Lung (tissue), 12 donors: ENCODE data around the gene SOX9. TPM values are rescaled to one million over a fixed set of nuclear protein-coding genes. Genes with fewer than 3 reads are reported as not detected.
A peak's percentile ranks its signal among the peaks of the same experiment; 100 is the strongest.
"Not testable (repeated sequence)": the region's sequence is repeated elsewhere in the genome, so short reads cannot be mapped to it uniquely, and the experiment has no call there.

Experiments used
- ATAC-seq: fragments of 200-7000 bp; cut with Tn5 transposase; one replicate; pipeline ENCODE4 v1.9.1; 2020; ENCODE audit warnings: moderate number of reproducible peaks; ENCODE audit not compliant: insufficient read depth, low FRiP score
- DNase-seq, 3 donors: peaks; one replicate each; pipeline ENCODE4 v3.0.0-alpha.2; 2013 to 2017
- H3K27ac ChIP-seq, 2 donors: one replicate each; pipeline ENCODE4 v1.5.1; 2013; ENCODE audit warnings: mild to moderate bottlenecking in 2 of 2, moderate library complexity in 2 of 2, control low read depth in 1 of 2, inconsistent platforms in 1 of 2, low read depth in 1 of 2, low read length in 1 of 2
- H3K27me3 ChIP-seq, 3 donors: one replicate each; pipeline ENCODE4 v1.5.1; 2013; ENCODE audit warnings: low read length in 2 of 3; ENCODE audit not compliant: control insufficient read depth in 3 of 3, insufficient read depth in 3 of 3
- H3K36me3 ChIP-seq, 4 donors: one replicate each; pipeline ENCODE4 v1.5.1; 2013; ENCODE audit warnings: low read length in 4 of 4, mild to moderate bottlenecking in 1 of 4, moderate library complexity in 1 of 4; ENCODE audit not compliant: control insufficient read depth in 4 of 4, insufficient read depth in 4 of 4
- H3K4me1 ChIP-seq, 5 donors: one replicate each; pipeline ENCODE4 v1.5.1; 2013; ENCODE audit warnings: low read length in 5 of 5, mild to moderate bottlenecking in 2 of 5, moderate library complexity in 1 of 5; ENCODE audit not compliant: control insufficient read depth in 5 of 5, insufficient read depth in 5 of 5
- H3K4me3 ChIP-seq: one replicate; pipeline ENCODE4 v1.5.1; 2013; ENCODE audit warnings: mild to moderate bottlenecking, control low read depth, moderate library complexity
- H3K9ac ChIP-seq, 2 donors: one replicate each; pipeline ENCODE4 v1.5.1; 2013; ENCODE audit warnings: low read length in 2 of 2, control low read depth in 1 of 2; ENCODE audit not compliant: insufficient read depth in 1 of 2
- H3K9me3 ChIP-seq, 4 donors: one replicate each; pipeline ENCODE4 v1.5.1; 2013; ENCODE audit warnings: low read length in 3 of 4, mild to moderate bottlenecking in 1 of 4, moderate library complexity in 1 of 4; ENCODE audit not compliant: control insufficient read depth in 4 of 4, insufficient read depth in 3 of 4
- WGBS, 2 donors: extraction: QIAGEN DNeasy Blood & Tissue Kit; methylation state at CpG; one replicate each; pipeline ENCODE4 v1.1.7; 2013; 5-methylcytosine and 5-hydroxymethylcytosine counted together
- polyA plus RNA-seq, 2 donors: library from polyadenylated mRNA; stranded (reverse); fragments of 200-250 nt; gene quantifications; one replicate each; pipeline ENCODE4 v1.2.1, GENCODE V29; 2013
- total RNA-seq, 2 donors: library from RNA; depleted of rRNA in 1 of 2; stranded (reverse); fragments of >200 nt in 1 of 2; gene quantifications; one replicate each; pipeline ENCODE4 v1.2.1, GENCODE V29; 2014 to 2021
- TF ChIP-seq, protein P1 (sequence below): IDR thresholded peaks from 2 replicates; pipeline ENCODE4 v1.5.1; 2012; ENCODE audit warnings: mild to moderate bottlenecking; ENCODE audit errors: control extremely low read depth, extremely low read depth
- donor health status: control.
- donor health status: control.
- donor health status: Bipolar disorder and iron deficiency.
- donor health status: healthy.
- donor health status: DM: yes; HTN: yes; CAD: no.

The SOX9 gene
- total and polyA plus RNA-seq, 4 donors = 2.3 to 19.2 (median 3.8) TPM

DNA sequence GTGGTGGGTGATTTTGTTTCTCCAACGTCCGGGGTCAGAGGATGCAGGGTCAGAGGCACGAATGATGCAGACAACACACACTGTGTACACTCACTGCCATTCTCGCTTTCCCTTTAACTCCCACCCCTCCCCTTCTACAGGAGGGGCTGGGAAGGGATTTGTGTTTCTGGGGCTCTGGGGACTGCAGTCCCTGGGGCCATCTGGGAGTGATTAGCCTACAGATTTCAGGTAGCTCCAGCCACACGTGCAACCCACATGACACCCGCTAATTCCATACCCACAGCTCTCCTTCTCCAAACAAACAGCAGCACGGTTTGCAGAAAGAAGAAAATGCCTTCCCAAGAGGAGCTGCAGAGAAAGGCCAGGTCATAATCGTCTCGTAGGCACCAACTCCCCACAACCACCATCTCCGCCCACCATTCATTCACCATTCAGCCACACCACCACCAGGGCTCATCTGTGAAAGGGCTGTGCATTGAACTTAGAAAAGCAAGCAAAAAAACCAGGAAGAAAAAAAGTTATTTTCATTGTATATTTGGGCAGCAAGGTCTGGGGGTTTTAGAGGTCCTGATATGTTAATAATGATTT, 9.4 kb upstream of the SOX9 start:
- Histone ChIP-seq H3K4me3 (no peak overlapping the region), H3K9ac (no peak overlapping the region), H3K36me3 (no peaks in the 10 kb centered on the region), H3K27me3 (peaks cover 1 to 19% (median 11%) of the 10 kb centered on the region in 3 donors), H3K27ac (no peak overlapping the region), H3K9me3 (no peaks in the 10 kb centered on the region), H3K4me1 (peaks cover 0 to 11% (median 3%) of the 10 kb centered on the region in 5 donors)
- ATAC-seq (no peak), DNase-seq (no peak)
- WGBS, 2 donors = 37 to 39% methylated on average over 10 of the region's 10 CpGs
- TF ChIP-seq, protein P1, sequence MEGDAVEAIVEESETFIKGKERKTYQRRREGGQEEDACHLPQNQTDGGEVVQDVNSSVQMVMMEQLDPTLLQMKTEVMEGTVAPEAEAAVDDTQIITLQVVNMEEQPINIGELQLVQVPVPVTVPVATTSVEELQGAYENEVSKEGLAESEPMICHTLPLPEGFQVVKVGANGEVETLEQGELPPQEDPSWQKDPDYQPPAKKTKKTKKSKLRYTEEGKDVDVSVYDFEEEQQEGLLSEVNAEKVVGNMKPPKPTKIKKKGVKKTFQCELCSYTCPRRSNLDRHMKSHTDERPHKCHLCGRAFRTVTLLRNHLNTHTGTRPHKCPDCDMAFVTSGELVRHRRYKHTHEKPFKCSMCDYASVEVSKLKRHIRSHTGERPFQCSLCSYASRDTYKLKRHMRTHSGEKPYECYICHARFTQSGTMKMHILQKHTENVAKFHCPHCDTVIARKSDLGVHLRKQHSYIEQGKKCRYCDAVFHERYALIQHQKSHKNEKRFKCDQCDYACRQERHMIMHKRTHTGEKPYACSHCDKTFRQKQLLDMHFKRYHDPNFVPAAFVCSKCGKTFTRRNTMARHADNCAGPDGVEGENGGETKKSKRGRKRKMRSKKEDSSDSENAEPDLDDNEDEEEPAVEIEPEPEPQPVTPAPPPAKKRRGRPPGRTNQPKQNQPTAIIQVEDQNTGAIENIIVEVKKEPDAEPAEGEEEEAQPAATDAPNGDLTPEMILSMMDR = no peak

DNA sequence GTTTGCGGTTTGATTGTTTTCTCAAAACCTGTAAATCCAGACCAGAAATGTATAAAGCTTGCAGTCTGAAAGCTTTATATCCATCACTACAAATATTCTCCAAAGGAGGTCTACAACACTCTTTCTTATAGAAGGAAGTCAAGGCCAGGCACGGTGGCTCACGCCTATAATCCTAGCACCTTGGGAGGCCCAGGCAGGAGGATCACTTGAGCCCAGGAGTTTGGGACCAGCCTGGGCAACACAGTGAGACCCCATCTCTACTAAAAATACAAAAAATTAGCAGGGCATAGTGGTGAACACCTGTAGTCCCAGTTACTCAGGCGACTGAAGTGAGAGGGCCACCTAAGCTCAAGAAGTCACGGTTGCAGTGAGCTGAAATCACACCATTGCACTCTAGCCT, 8.9 kb upstream of the SOX9 start:
- DNase-seq, H3K27ac ChIP-seq, ATAC-seq, H3K9ac ChIP-seq, H3K9me3 ChIP-seq, H3K4me3 ChIP-seq, H3K36me3 ChIP-seq: not testable (repeated sequence)
- Histone ChIP-seq H3K4me1 (peaks cover 0 to 16% (median 5%) of the 10 kb centered on the region in 5 donors), H3K27me3 (peaks cover 6 to 24% (median 15%) of the 10 kb centered on the region in 3 donors)
- WGBS, 2 donors = 88 to 94% methylated on average over 5 of the region's 5 CpGs

DNA sequence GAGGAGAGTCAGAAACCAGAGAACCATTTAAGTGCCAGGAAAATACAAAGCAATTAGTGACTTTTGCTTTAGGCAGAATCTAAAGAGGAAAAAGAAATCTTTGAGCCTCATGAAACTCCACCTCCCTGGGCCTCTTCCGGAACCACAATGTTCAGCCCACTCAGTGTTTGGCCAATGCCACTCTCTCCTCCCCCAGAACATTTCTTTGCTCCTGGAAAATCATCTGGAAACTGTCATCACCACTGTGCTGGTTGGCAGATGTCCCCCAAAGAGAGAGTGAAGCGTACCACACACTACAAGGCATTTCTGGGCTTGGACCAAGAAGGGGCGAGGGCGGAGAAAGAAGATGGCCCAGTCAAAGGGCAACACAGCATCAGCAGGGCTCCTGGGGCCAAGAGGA, 7.1 kb upstream of the SOX9 start:
- ATAC-seq (no peak), DNase-seq (no peak)
- Histone ChIP-seq H3K4me1 (peaks cover 0 to 32% (median 7%) of the 10 kb centered on the region in 5 donors), H3K36me3 (no peaks in the 10 kb centered on the region), H3K9ac (no peak overlapping the region), H3K27ac (no peak overlapping the region), H3K4me3 (no peak overlapping the region), H3K27me3 (peaks cover 13 to 40% (median 30%) of the 10 kb centered on the region in 3 donors), H3K9me3 (no peaks in the 10 kb centered on the region)
- WGBS, 2 donors = 93 to 96% methylated on average over 4 of the region's 4 CpGs
- TF ChIP-seq, protein P1 = no peak

DNA sequence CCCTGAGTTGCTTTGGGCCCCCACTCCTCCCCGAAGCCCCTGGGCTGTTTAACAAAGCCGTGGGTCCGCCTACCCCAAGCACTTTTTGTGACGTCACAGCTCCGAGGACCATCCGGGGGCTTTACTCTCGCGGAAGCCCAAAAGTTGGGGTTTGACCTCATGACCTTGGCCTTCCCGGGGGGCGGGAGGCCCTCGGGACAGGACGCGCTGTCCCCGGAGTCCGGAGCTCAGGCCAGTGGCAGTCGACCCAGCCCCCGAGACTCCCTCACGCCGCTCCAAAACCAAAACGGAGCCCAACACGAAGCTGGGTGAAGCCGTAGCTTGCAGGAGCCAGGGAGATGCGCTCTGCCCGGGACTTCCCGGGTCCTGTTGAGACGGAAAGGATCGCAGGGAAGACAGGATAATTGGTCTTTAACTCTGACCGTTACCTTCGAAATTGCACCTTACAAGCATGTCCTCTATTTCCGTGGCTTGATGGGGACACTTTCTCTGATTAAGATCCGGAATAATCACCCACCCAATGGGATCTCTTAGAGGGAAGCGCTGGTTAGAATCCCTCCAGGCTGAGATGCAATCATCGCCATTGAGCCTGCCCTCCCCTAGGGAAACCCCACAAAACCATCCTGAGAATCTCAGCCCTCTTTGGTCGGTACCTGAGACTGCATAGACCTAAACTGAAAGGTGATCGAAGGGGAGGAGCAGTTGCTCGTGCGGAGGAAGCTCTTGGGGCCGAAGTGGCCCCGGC, 4.9 kb upstream of the SOX9 start:
- WGBS, 2 donors = 11 to 23% methylated on average over 39 of the region's 39 CpGs
- Histone ChIP-seq H3K4me3 (no peak overlapping the region), H3K36me3 (no peaks in the 10 kb centered on the region), H3K9ac (no peak overlapping the region), H3K27me3 (peaks cover 13 to 53% (median 37%) of the 10 kb centered on the region in 3 donors), H3K27ac (no peak overlapping the region), H3K4me1 (peaks cover 0 to 37% (median 7%) of the 10 kb centered on the region in 5 donors), H3K9me3 (no peaks in the 10 kb centered on the region)
- DNase-seq (peak in 2 of 3 donors; percentile 19 to 53), ATAC-seq (no peak)
- TF ChIP-seq, protein P1 = no peak
